Ammon's horn (tissue), 1 donor: Measurements from ENCODE around the gene SOAT2.
A peak's percentile ranks its signal among the peaks of the same experiment; 100 is the strongest.
"Not testable (repeated sequence)": the region's sequence is repeated elsewhere in the genome, so short reads cannot be mapped to it uniquely, and the experiment has no call there.

ENCODE experiments used
- DNase-seq: peaks from one replicate; pipeline ENCODE4 v3.0.0-alpha.2; 2016; ENCODE audit warnings: low spot score

SOAT2 gene

DNA sequence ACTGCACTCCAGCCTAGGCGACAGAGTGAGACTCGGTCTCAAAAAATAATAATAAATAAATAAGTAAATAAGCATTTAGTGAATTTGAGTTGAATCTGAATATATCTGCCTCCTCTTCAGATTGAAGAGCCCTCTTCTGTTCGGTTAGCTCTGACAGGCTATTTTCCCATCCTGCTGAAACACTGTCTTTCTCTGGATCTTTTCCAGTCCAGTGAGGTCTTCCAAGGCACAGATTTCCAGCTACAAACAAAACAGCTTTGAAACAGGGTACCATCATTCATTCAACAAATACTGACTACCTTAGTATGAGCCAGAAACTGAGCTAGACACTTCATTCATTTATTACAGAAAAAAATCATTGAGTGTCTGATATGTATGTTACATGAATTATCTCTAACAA lies 16.9 kb upstream of the SOAT2 start:
- DNase-seq, result no peak

DNA sequence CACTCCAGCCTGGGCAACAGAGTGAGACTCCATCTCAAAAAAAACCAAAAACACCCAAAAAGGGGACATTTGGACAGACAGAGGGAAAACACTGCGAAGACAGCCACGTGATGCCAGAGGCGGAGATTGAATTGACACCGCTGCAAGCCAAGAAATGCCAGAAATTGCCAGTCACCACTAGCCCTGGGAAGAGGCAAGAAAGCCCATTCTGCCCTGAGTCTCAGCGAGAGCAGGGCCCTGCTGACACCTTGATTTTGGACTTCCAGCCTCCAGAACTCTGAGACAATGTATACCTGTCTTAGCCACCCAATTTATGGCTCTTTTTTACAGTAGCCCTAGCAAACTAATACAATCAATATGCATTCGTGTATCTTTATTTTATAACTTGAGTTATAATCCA lies 13.2 kb upstream of the SOAT2 start:
- DNase-seq, result no peak

DNA sequence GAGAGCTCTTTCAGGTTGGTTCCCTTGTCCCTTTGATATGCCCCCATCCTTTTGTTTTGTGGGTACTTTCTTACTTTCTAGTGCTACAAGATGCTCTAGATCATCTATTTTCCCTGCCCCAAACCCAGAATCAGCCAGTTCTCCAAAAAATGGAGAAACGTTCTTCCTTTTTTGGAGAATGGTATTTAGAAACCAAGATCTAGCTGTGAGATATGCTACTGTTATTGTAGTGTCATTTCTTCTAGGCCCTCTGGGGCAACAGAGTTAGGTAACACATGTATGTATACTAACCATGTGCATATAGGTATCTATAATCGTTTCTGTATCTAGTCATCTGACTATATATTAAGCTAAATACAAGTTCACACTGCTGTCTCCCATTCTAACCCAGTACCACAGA lies 12.7 kb upstream of the SOAT2 start:
- no peak for DNase-seq

DNA sequence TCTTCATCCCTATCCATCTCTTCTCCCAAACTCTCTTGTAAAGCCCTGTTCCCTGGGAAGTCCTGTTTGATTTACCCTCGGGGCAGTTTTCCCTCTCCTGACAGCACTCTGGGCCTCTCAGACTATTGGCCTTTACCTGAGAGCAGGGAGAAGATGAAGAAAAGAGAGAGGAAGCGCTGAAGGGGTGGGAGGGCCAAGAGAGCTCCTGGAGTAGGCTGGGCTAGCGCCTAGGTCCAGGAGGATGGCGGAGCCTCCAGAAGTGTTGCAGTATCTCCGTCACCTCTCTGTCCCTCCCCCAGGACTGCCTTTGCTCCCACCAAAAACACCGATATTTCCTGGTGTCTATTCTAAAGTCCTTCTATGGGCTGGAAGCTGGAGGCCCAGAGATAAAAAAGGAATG lies 11.5 kb upstream of the SOAT2 start:
- no peak for DNase-seq

DNA sequence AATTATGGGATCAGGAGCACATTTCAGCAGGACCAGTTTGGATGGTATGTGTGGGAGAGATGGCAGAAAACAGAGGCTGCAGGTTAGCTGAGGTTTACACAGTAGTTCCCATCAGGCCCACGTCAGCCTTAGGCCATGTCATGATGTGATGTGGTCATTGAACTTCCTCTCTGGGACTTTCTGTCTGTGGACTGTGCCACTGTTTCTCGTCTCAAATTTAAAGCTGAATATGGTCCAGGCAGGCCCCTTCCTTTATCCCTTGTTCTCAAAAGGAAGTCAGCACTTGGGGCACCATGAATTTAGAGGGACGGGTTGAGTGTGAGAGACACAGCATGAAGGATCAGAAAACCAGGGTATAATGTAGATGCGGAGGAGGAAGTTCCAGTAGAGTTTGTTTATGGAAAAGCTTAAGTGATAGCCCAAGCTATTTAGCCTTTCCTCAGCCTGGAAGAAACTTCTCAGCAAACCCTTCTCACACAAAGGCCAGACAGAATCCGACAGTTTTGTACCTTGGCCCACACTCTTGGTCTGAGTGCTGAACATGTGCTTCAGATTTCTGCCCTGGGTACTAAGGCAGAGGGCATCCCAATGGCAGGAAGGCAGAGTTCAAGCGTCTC lies 9.4 kb upstream of the SOAT2 start:
- peak; percentile 51 for DNase-seq

DNA sequence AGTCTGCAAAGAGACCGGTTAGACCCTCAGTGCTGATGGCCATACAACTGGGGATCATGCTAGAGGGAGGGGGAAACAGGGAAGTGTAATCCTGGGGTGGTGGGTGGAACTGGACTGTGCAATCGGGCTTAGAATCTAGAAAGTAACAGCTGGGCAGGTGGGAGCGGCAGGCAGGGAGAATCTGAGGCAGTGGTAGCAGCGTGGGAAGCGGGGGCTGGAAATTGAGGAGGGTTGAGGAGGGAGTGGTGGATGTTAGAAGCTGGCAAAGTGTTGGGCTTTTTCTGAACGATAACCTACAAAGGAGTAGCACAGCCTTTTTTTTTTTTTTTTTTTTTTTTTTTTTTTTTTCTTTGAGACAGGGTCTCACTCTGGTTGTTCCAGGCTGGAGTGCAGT lies 8.9 kb upstream of the SOAT2 start:
- no peak for DNase-seq

DNA sequence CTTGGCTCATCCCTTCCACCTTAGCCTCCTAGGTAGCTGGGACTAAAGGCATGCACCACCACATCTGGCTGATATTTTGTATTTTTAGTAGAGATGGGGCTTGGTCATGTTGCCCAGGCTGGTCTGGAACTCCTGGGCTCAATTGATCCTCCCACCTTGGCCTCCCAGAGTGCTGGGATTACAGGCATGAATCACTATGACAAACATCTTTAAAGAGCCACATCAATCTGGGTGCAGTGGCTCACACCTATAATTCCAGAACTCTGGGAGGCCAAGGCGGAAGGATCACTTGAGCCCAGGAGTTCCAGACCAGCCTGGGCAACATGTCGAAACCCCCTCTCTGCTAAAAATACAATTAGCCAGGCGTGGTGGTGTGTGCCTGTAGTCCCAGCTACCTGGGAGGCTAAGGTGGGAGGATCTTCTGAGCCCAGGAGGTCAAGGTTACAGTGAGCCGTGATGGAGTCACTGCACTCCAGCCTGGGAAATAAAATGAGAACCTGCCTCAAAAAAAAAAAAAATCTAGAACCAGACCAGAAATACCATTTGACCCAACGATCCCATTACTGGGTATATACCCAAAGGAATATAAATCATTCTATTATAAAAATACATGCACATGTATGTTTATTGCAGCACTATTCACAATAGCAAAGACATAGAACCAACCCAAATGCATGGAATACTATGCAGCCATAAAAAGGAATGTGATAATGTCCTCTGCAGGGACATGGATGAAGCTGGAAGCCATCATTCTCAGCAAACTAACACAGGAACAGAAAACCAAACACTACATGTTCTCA lies 8.3 kb upstream of the SOAT2 start:
- not testable (repeated sequence) for DNase-seq

DNA sequence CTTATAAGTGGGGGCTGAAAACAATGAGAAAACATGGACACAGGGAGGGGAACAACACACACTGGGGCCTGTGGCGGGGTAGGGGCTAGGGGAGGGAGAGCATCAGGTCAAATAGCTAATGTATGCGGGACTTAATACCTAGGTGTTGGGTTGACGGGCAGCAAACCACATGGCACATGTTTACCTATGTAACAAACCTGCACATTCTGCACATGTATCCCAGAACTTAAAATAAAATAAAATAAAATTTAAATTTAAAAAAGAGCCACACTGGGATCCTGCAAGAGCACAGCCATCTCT lies 7.7 kb upstream of the SOAT2 start:
- not testable (repeated sequence) for DNase-seq

DNA sequence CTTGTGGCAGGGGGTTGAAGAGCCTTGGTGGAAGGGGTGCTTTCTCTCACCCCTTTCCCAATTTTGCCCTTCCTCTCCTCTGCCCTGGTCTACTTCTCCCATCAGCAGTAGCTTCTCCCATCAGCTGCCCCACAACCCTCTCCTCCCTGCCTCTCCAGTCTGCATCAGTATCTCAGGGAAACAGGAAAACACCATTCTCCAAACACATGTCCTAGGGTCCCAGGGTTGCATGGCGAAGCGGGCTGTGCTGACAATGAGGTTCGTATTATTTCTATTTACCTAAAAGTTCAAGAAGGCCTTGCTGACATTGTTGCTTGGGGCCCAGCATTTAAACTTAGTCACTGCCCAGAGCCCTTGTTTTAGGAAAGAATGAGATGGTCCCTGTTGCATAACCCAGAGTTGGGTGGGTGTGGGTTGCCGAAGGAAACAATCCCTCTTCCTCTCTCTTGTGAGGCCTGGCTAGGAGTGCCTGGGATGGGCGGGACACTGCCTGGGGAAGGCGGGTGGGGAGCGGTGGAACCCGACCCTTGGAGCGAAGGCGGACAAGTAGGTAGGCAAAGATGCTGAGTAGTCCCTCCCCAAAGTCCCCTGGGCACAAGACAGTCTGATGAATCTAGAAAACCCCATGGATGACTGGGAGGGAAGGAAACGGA lies 7.1 kb upstream of the SOAT2 start:
- no peak for DNase-seq

DNA sequence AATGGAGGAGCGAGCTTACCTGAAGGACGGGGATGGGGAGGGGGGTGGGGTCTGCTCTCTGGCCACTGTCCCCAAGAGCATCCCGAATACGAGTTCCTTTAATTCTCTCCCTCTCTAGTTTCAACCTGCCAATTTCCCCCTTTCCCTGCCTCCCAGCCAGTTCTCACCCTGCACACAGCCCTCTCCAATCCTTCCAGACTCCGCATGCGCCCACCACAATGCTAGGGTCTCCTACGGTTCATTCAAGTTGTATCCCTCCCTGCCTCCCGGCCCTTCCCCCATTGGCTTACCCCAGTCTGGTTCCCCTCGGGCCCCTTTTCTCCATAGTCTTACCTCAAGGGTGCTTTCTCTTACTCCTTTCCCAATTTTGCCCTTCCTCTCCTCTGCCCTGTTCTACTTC lies 6.5 kb upstream of the SOAT2 start:
- no peak for DNase-seq

DNA sequence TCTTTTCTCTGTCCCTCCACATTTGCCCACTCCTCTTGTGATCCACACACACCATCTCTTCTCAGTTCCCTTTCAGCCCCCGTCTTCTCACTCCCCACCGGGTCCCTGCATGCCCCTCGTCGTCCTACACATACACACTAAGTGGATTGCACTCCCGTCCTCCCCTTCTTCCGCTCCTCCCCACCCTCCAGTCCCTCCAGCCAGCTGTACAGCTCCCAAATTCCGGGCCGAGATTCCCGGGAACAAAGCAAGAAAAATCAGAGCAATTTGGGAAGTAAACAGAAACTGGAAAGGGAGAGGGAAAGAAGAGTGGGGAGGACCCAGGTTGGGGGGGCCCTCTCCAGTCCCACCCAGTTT lies 6.1 kb upstream of the SOAT2 start:
- no peak for DNase-seq

DNA sequence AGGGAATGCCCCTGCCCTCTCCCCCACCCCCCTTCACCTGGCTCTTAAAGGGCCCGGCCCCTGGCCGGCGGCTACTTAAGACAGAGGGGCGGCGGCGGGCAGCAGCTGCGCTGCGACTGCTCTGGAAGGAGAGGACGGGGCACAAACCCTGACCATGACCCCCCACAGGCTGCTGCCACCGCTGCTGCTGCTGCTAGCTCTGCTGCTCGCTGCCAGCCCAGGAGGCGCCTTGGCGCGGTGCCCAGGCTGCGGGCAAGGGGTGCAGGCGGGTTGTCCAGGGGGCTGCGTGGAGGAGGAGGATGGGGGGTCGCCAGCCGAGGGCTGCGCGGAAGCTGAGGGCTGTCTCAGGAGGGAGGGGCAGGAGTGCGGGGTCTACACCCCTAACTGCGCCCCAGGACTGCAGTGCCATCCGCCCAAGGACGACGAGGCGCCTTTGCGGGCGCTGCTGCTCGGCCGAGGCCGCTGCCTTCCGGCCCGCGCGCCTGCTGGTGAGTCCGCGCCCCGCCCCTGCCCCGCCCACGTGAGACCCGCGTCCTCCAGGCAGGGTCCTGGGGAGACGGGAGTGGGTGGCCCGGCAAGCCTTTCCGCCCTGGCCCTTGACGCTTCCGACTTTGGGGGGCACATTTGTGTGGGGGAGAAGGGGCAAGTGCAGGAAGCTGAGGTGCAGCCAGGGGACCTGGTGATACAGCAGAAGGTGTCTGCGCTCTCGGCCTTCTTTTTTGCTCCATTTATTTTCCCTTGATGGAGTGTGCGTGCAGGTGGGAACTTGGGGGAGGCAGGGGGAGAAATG lies 5.5 kb upstream of the SOAT2 start, which contains the start of gene IGFBP6:
Gene IGFBP6, plus strand, starts transcription at position 104 of the 790 bp plus-strand sequence. Its CDS starts 51 bp downstream, at position 155.
- DNase-seq, result peak; percentile 25

DNA sequence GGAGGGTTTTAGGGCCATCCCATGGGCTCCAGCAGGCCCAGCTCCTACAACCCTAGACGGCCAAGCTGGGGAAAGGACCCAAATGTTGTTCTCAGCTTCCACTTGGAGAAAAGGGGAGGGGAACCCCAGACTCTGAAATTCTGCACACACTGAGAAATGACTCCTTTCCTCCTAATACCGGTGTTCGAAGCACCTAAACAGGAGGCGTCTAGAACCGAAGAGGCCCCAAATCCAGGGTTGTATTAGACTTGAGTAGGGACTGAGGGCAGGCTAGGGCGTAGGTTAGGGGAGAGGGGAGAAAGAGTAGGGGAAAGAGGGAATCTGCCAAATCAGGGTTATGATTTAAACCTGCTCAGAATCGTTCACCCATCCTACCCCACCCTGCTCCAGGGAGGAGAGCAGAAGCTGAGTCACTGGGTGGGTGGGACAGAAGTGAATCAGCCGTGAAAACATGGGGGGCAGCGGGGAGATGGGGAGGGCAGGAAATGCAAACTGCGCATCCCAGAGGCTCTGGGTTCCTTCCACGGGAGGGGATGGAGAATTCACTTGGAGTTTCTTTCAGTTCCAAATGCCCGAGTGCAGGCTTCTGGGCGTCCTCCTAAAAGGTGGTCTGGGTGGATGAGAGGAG lies 4.8 kb upstream of the SOAT2 start:
- peak; percentile 49 for DNase-seq

DNA sequence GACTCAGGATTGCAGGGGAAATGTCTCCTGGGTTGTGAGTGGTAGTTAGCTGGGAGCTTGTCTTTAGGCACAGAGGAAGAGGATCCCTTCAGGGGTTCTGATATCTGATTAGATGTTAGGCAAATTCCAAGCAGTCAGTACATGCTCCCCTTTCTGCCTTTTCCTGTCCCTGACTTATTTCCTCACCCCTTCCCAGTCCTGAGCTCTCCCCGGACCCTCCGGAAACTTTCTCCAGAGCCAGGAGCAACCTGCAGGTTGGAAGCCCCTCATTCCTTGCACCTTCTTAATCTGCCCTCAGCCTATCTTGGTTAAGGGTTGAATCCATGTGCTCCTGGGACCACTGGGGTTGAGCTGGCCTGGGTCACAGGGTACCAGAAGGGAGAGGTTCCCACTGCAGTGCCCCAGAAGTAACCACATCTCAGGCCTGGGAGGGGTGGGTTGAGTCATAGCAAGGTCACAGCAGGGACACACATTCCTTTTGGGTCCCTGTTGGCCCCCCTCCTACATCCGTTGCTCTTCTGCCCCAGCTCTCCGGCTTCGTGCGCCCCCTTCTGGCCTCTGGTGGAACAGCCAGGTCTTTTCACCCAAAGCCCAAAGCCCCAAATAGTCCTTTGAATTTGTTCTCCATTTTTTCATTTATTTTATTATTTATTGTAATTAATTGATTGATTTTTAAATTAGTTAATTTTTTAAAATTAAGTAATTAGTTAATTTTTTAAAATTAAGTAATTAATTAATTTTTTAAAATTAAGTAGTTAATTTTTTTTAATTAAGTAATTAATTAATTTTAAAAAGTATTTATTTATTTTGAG lies 4.0 kb upstream of the SOAT2 start:
- DNase-seq, result peak; percentile 82

DNA sequence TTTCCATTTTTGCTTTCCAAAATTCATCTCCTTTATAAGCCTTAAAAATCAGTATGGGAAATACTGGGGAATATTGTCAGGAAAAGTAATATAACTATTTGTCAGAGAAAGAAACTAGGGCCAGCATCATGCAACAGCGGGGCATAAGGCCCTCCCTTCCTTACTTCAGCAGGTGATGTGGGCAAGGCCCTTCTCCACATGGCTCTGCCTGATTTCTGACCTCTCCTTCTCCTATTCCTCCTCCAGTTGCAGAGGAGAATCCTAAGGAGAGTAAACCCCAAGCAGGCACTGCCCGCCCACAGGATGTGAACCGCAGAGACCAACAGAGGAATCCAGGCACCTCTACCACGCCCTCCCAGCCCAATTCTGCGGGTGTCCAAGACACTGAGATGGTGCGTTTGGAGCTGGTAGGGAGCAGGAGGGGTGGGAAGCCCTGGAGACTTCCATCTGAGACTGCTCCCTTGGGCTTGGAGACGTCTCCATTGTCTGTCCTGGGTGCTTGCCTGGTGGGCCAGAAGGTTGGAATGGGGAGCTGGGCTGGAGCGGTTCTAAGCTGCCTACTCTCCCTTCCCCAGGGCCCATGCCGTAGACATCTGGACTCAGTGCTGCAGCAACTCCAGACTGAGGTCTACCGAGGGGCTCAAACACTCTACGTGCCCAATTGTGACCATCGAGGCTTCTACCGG lies 2.7 kb upstream of the SOAT2 start:
- no peak for DNase-seq

DNA sequence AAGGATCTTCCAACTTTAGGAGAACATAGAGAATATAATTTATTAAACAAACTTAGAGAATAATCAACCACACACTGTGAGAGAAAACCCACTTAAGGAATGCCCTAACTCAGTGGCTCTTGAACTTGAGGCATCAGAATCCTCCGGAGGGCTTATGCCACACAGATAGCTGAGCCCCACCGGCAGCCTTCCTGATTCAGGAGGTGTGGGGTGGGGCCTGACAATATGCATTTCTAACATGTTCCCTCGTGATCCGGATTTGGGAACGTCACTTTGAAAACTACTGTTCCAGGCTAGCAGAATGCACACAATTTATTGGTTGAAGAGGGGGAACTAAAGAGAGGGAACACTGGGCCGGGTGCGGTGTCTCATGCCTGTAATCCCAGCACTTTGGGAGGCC lies 2.0 kb upstream of the SOAT2 start:
- no peak for DNase-seq

DNA sequence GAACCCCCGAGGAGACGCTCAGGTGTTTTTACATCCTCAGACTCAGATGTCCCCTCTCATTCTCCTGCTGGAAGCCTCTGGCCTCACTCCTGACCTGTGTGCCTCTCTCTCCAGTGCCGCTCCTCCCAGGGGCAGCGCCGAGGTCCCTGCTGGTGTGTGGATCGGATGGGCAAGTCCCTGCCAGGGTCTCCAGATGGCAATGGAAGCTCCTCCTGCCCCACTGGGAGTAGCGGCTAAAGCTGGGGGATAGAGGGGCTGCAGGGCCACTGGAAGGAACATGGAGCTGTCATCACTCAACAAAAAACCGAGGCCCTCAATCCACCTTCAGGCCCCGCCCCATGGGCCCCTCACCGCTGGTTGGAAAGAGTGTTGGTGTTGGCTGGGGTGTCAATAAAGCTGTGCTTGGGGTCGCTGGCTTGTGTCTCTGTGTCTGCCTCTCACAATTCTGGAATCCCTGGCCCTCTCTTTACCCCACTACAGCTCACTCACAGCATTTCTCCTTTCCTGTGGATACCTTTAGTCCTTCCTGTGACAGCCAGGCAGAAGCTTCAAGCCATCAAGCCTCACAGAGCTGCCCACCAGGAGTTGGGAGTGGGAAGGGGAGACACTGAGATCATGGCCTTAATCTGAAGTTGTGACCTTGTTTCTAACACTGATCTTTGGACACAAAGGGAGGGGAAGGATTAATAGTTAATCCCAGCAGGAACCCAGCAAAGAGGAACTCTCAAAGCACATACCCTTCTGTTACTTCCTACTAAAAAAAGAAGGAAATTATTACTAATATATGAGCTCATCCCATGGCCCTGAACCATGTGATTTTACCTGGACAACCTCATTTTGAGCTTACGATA lies 1.1 kb upstream of the SOAT2 start:
- DNase-seq, result no peak

DNA sequence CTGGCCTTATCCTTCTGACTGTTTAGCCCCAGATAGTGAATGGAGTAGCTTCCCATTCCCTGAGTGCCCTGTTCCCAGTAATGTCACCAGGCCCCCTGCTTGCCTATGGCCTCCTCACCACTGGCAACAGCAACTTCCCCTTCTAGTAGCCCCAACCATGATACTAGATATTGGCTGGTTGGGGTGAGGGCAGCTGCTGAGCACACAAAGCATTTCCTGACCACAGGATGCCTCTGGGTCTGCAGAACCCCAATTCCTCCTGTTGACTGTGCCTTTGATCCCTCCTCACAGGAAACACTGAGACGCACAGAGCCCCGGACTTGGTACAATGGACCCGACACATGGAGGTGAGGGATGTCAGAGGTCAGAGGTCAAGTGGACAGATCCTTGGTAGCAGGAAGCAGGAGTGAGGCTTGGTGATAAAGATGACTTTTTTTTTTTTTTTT lies 597 bp downstream of the SOAT2 start:
- DNase-seq, result peak; percentile 35

DNA sequence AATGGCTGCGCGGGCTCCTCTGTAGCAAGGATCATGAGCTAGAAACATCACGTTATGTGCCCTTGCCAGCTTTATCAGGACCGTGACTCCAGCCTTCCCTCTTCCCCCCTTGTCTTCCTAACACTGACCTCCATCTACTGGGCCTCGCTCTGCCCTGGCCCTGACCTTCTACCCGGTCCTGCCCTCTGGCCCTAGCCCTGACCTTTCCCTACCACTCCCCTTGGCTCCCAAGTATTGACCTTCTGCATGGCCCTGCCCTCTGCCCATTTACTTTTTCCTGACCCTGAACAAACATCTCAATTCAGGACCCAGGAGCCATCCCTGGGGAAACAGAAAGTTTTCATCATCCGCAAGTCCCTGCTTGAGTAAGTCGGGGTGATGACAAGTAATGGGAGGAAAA lies 2.0 kb downstream of the SOAT2 start:
- no peak for DNase-seq
